Measurements from ENCODE around the gene NPM1. TPM values are rescaled to one million over a fixed set of nuclear protein-coding genes. Genes with fewer than 3 reads are reported as not detected.

NPM1 gene
- total RNA-seq, 1 experiment from 2014 or later, result 3,122 TPM

DNA sequence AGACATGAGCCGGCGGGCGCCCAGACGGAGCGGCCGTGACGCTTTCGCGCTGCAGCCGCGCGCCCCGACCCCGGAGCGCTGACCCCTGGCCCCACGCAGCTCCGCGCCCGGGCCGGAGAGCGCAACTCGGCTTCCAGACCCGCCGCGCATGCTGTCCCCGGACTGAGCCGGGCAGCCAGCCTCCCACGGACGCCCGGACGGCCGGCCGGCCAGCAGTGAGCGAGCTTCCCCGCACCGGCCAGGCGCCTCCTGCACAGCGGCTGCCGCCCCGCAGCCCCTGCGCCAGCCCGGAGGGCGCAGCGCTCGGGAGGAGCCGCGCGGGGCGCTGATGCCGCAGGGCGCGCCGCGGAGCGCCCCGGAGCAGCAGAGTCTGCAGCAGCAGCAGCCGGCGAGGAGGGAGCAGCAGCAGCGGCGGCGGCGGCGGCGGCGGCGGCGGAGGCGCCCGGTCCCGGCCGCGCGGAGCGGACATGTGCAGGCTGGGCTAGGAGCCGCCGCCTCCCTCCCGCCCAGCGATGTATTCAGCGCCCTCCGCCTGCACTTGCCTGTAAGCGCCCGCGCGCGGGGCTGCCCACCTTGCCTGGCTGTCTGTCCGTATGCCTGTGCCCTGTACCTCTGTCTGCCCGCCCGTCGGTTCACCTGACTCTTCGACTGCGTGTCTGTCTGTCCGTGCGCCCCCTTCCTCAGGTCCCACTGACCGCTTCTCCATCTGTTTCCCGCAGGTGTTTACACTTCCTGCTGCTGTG is 32.2 kb downstream of the NPM1 start:
- Histone ChIP-seq H2AFZ (ENCODE audit: low read length) (no peak overlapping the region), H2BK5ac (ENCODE audit: insufficient read length, low read length) (no peak overlapping the region), H3K27me3 (ENCODE audit: insufficient read depth, low read length) (peaks cover 13% of the 10 kb centered on the region; the same call in 1 of the 2 replicates), H3T11ph (ENCODE audit: low read length) (no peak overlapping the region), H3K27ac (ENCODE audit: insufficient read length, low read depth, low read length) (no peak overlapping the region), H3K9me3 (ENCODE audit: control insufficient read depth, low read depth, low read length) (no peaks in the 10 kb centered on the region), H4K20me1 (ENCODE audit: control insufficient read depth, insufficient read depth, insufficient read length) (peaks cover 2% of the 10 kb centered on the region), H3K4me1 (ENCODE audit: insufficient read depth, low read length) (no peaks in the 10 kb centered on the region; the same call in 1 of the 2 replicates), H4K5ac (ENCODE audit: insufficient read length, low read depth, low read length) (no peak overlapping the region), H4K8ac (replicated peaks; ENCODE audit: insufficient read length, low read depth, low read length) (no peak overlapping the region), H4K91ac (ENCODE audit: insufficient read length, low read depth, low read length) (no peak overlapping the region), H3K23me2 (ENCODE audit: insufficient read length, low read depth, low read length, poor library complexity, severe bottlenecking) (peaks cover 16% of the 10 kb centered on the region), H3K9ac (ENCODE audit: extremely low read depth, insufficient read length, low read length) (no peak overlapping the region), H3K4me2 (ENCODE audit: insufficient read depth, insufficient read length, low read length) (peak overlapping the region; percentile 98), H2AK5ac (ENCODE audit: insufficient read length, low read length) (no peak overlapping the region), H3K56ac (ENCODE audit: insufficient read length, low read depth, low read length) (no peak overlapping the region), H2BK12ac (ENCODE audit: insufficient read length, low read depth, low read length) (no peak overlapping the region), H3K14ac (ENCODE audit: insufficient read depth, low read length) (no peak overlapping the region; the same call in 1 of the 2 replicates), H3K4ac (ENCODE audit: low read depth, low read length) (no peak overlapping the region), H3K79me1 (ENCODE audit: insufficient read depth, low read depth, low read length, poor library complexity, severe bottlenecking) (no peaks in the 10 kb centered on the region), H2BK15ac (ENCODE audit: low read depth, low read length) (no peak overlapping the region), H3K18ac (ENCODE audit: insufficient read length, low read depth, low read length) (no peak overlapping the region), H2BK20ac (ENCODE audit: low read depth, low read length, poor library complexity, severe bottlenecking) (no peak overlapping the region), H3K23ac (ENCODE audit: insufficient read length, low read depth, low read length) (no peak overlapping the region), H3K79me2 (ENCODE audit: insufficient read depth, low read length) (no peaks in the 10 kb centered on the region), H2BK120ac (ENCODE audit: low read depth, low read length, poor library complexity, severe bottlenecking) (no peak overlapping the region)
- peak; percentile 54 for DNase-seq
- no peaks in the 10 kb centered on the region; a peak in 1 of 7 replicates for H3K36me3 Mint-ChIP-seq (ENCODE audit: insufficient read depth in 1 of 3, low read depth in 3 of 3)
- H3K27ac Mint-ChIP-seq, result peak overlapping the region in 1 of 3 experiments; percentile 74; a peak in 1 of 7 replicates
- no peaks in the 10 kb centered on the region; a peak in 1 of 5 replicates for H3K9me3 Mint-ChIP-seq
- peaks cover 23 to 45% of the 10 kb centered on the region in 2 experiments for H3K4me1 Mint-ChIP-seq
- WGBS (ENCODE audit: extremely low coverage, insufficient read length, low lambda C conversion rate), result no CpG with 5 or more reads among the region's 95 CpGs
- H3K4me3 Mint-ChIP-seq, result peak overlapping the region; percentile 67 to 89
- peaks cover 52% of the 10 kb centered on the region for H3K27me3 Mint-ChIP-seq (ENCODE audit: low read depth)
- TF ChIP-seq, protein P1, sequence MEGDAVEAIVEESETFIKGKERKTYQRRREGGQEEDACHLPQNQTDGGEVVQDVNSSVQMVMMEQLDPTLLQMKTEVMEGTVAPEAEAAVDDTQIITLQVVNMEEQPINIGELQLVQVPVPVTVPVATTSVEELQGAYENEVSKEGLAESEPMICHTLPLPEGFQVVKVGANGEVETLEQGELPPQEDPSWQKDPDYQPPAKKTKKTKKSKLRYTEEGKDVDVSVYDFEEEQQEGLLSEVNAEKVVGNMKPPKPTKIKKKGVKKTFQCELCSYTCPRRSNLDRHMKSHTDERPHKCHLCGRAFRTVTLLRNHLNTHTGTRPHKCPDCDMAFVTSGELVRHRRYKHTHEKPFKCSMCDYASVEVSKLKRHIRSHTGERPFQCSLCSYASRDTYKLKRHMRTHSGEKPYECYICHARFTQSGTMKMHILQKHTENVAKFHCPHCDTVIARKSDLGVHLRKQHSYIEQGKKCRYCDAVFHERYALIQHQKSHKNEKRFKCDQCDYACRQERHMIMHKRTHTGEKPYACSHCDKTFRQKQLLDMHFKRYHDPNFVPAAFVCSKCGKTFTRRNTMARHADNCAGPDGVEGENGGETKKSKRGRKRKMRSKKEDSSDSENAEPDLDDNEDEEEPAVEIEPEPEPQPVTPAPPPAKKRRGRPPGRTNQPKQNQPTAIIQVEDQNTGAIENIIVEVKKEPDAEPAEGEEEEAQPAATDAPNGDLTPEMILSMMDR (conservative IDR thresholded peaks at IDR 0.05), result no peak
